Neural crest cell (in vitro differentiated cells): ENCODE measurements around the gene H3-3A. TPM values are rescaled to one million over a fixed set of nuclear protein-coding genes. Genes with fewer than 3 reads are reported as not detected.
A peak's percentile ranks its signal among the peaks of the same experiment; 100 is the strongest.

Experiments used
- DNase-seq: peaks from one replicate; pipeline ENCODE4 v3.0.0; 2021; ENCODE audit warnings: low read depth, mixed read lengths, low spot score
- H3K27ac Mint-ChIP-seq: one replicate; pipeline ENCODE4 v1.8.0; 2021; ENCODE audit warnings: mild to moderate bottlenecking, mixed read lengths; ENCODE audit not compliant: unreplicated experiment
- H3K27me3 Mint-ChIP-seq: 2 replicates; pipeline ENCODE4 v1.8.0; 2021; ENCODE audit warnings: low read depth, mild to moderate bottlenecking, mixed read lengths
- H3K36me3 Mint-ChIP-seq: 2 replicates; pipeline ENCODE4 v1.8.0; 2021; ENCODE audit warnings: low read depth, mild to moderate bottlenecking, mixed read lengths
- H3K4me1 Mint-ChIP-seq: 2 replicates; pipeline ENCODE4 v1.8.0; 2021; ENCODE audit warnings: mixed read lengths
- H3K4me3 Mint-ChIP-seq: one replicate; pipeline ENCODE4 v1.8.0; 2021; ENCODE audit warnings: mild to moderate bottlenecking, mixed read lengths
- H3K9me3 Mint-ChIP-seq: 2 replicates; pipeline ENCODE4 v1.8.0; 2021; ENCODE audit warnings: mixed read lengths
- CTCF ChIP-seq: fragments of 200-600 bp; sonication (generic); conservative IDR thresholded peaks from 2 replicates; pipeline ENCODE4 v1.5.0; 2021; ENCODE audit warnings: antibody characterized with exemption, mild to moderate bottlenecking
- total RNA-seq: library from RNA; stranded (reverse); gene quantifications from 2 replicates; pipeline ENCODE4 v1.2.1, GENCODE V29; 2021

The H3-3A gene
- total RNA-seq, 1 donor from 2014 or later: 991 TPM

DNA sequence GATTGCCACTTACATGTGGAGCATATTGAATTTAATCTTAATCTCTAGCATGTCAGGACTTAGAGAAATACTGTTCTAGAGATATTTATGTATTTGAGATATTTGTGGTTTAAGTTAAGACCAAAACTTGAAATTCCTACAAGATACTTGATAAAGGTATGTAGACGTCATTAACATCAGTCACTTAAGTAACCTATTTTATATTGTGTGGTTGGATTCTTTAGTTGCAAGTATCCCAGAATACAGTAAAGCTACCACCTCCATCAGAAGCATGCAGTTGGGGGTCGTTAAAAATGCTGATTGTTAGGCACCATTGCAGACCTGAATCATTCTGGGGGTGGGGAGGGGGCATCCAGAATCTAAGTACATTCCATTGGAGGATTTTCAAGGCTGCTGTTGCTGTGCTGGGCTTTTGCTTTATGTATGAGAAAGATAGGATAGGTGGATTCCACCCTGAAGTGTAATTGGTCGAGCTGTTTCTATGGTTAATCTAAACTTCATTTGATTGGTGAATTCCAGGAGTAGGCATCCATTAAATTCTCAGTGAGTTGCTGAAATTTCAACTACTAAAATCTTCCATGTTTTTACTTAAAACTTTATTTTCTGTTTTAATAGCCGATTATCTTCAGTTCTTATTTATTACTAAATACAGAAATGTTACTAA lies 4.0 kb downstream of the H3-3A start:
- Mint-ChIP-seq H3K9me3 (no peaks in the 10 kb centered on the region), H3K27ac (no peak overlapping the region), H3K4me3 (peak overlapping the region; percentile 35), H3K36me3 (peaks cover 25% of the 10 kb centered on the region), H3K27me3 (peaks cover 6% of the 10 kb centered on the region), H3K4me1 (peaks cover 38% of the 10 kb centered on the region)
- TF ChIP-seq CTCF: no peak
- DNase-seq: no peak

GRCh38 chr1:226069811-226070489 lies 7.4 kb downstream of the H3-3A start:
- Mint-ChIP-seq H3K36me3 (peaks cover 25% of the 10 kb centered on the region), H3K4me3 (no peak overlapping the region), H3K9me3 (no peaks in the 10 kb centered on the region), H3K4me1 (peaks cover 33% of the 10 kb centered on the region), H3K27me3 (no peaks in the 10 kb centered on the region), H3K27ac (no peak overlapping the region)
- DNase-seq: no peak
- no peak for TF ChIP-seq CTCF

GRCh38 chr1:226072347-226072746 lies 9.8 kb downstream of the H3-3A start:
- Mint-ChIP-seq H3K4me3 (no peak overlapping the region), H3K27ac (no peak overlapping the region)

GRCh38 chr1:226073184-226073950 lies 10.9 kb downstream of the H3-3A start:
- peaks cover 15% of the 10 kb centered on the region for H3K36me3 Mint-ChIP-seq
- H3K9me3 Mint-ChIP-seq: no peaks in the 10 kb centered on the region
- no peak for TF ChIP-seq CTCF
- DNase-seq: no peak
- H3K4me1 Mint-ChIP-seq: peaks cover 6% of the 10 kb centered on the region
- no peak overlapping the region for H3K27ac Mint-ChIP-seq
- H3K27me3 Mint-ChIP-seq: no peaks in the 10 kb centered on the region
- H3K4me3 Mint-ChIP-seq: peak overlapping the region; percentile 18

More at GRCh38 chr1:226072347-226072746, 9.8 kb downstream of the H3-3A start:
- Mint-ChIP-seq H3K9me3 (no peaks in the 10 kb centered on the region), H3K27me3 (no peaks in the 10 kb centered on the region), H3K4me1 (peaks cover 12% of the 10 kb centered on the region), H3K36me3 (peaks cover 19% of the 10 kb centered on the region)
- DNase-seq: no peak
- no peak for TF ChIP-seq CTCF

DNA sequence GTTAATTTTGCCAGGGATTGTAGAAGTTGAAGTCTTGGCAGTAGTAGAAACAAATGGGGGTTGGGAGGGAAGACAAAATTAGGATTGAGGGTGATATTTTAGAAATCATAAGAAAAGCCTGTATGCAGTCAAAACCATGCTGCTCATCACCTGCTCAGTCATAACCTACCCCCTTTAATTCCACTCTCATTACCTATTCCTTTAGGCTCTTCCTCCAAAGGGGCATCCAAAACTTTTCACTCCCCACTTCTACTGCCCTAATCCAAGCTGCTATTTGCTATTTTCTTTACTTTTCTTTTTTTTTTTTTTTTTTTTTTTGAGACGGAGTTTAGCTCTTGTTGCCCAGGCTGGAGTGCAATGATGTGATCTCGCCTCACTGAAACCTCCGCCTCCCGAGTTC lies 11.5 kb downstream of the H3-3A start:
- no peaks in the 10 kb centered on the region for H3K9me3 Mint-ChIP-seq
- no peak overlapping the region for H3K27ac Mint-ChIP-seq
- H3K4me3 Mint-ChIP-seq: peak overlapping the region; percentile 18
- DNase-seq: no peak
- H3K27me3 Mint-ChIP-seq: no peaks in the 10 kb centered on the region
- peaks cover 10% of the 10 kb centered on the region for H3K36me3 Mint-ChIP-seq
- no peak for TF ChIP-seq CTCF
- no peaks in the 10 kb centered on the region for H3K4me1 Mint-ChIP-seq
